ENCODE measurements around the gene ZDHHC7.

GRCh38 chr16:84952335-84953189 is 58.8 kb downstream of the ZDHHC7 start:
- TF ChIP-seq, protein P1, sequence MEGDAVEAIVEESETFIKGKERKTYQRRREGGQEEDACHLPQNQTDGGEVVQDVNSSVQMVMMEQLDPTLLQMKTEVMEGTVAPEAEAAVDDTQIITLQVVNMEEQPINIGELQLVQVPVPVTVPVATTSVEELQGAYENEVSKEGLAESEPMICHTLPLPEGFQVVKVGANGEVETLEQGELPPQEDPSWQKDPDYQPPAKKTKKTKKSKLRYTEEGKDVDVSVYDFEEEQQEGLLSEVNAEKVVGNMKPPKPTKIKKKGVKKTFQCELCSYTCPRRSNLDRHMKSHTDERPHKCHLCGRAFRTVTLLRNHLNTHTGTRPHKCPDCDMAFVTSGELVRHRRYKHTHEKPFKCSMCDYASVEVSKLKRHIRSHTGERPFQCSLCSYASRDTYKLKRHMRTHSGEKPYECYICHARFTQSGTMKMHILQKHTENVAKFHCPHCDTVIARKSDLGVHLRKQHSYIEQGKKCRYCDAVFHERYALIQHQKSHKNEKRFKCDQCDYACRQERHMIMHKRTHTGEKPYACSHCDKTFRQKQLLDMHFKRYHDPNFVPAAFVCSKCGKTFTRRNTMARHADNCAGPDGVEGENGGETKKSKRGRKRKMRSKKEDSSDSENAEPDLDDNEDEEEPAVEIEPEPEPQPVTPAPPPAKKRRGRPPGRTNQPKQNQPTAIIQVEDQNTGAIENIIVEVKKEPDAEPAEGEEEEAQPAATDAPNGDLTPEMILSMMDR (conservative IDR thresholded peaks at IDR 0.05 in 1 of 2, IDR thresholded peaks at IDR 0.05 in 1 of 2; ENCODE audit: extremely low read depth in 1 of 2, insufficient read depth in 1 of 2, low read depth in 1 of 2, low read length in 2 of 2): peak; percentile 81 to 89
- TF ChIP-seq EZH2 (IDR thresholded peaks at IDR 0.05; ENCODE audit: borderline replicate concordance, low read length): no peak
